ENCODE results near the gene ATP1B2.

Gene ATP1B2

GRCh38 chr17:7701681-7702080 lies 51.0 kb downstream of the ATP1B2 start:
- Histone ChIP-seq H3K4me3 (ENCODE audit: low read length) (no peak overlapping the region), H3K27me3 (replicated peaks; ENCODE audit: insufficient read depth, low read length) (peaks cover 27% of the 10 kb centered on the region), H3K4me1 (ENCODE audit: low read length) (no peaks in the 10 kb centered on the region), H3K79me2 (ENCODE audit: low read length) (no peaks in the 10 kb centered on the region), H3K27ac (ENCODE audit: low read length) (no peak overlapping the region), H2AFZ (ENCODE audit: low read length) (no peak overlapping the region), H4K20me1 (ENCODE audit: insufficient read depth, low read length) (no peaks in the 10 kb centered on the region), H3K9me3 (replicated peaks; ENCODE audit: insufficient read depth, low read length) (no peaks in the 10 kb centered on the region), H3K36me3 (replicated peaks; ENCODE audit: insufficient read depth, low read length) (no peaks in the 10 kb centered on the region), H3K9ac (ENCODE audit: low read length) (no peak overlapping the region), H3K4me2 (ENCODE audit: low read depth, low read length) (no peak overlapping the region), H3F3A (ENCODE audit: insufficient read depth, low read length) (no peaks in the 10 kb centered on the region), H3K9me2 (replicated peaks; ENCODE audit: insufficient read depth, low read length) (no peaks in the 10 kb centered on the region)
- TF ChIP-seq EZH2 (optimal IDR thresholded peaks at IDR 0.05; ENCODE audit: low read depth, low read length), result no peak
- no peak for TF ChIP-seq CTCF (IDR thresholded peaks at IDR 0.05; ENCODE audit: low read length)
- no peak for TF ChIP-seq EZH2phosphoT487 (IDR thresholded peaks at IDR 0.05; ENCODE audit: low read length)
- no peak for DNase-seq

GRCh38 chr17:7702776-7703175 lies 52.0 kb downstream of the ATP1B2 start:
- Histone ChIP-seq H3K9ac (ENCODE audit: low read length) (no peak overlapping the region), H3K9me2 (replicated peaks; ENCODE audit: insufficient read depth, low read length) (no peaks in the 10 kb centered on the region), H3F3A (ENCODE audit: insufficient read depth, low read length) (no peaks in the 10 kb centered on the region), H3K36me3 (replicated peaks; ENCODE audit: insufficient read depth, low read length) (no peaks in the 10 kb centered on the region), H3K4me2 (ENCODE audit: low read depth, low read length) (no peak overlapping the region), H3K4me3 (ENCODE audit: low read length) (no peak overlapping the region), H3K79me2 (ENCODE audit: low read length) (no peaks in the 10 kb centered on the region), H4K20me1 (ENCODE audit: insufficient read depth, low read length) (no peaks in the 10 kb centered on the region), H3K4me1 (ENCODE audit: low read length) (no peaks in the 10 kb centered on the region), H3K9me3 (replicated peaks; ENCODE audit: insufficient read depth, low read length) (no peaks in the 10 kb centered on the region), H2AFZ (ENCODE audit: low read length) (no peak overlapping the region), H3K27me3 (replicated peaks; ENCODE audit: insufficient read depth, low read length) (peaks cover 38% of the 10 kb centered on the region), H3K27ac (ENCODE audit: low read length) (no peak overlapping the region)
- no peak for TF ChIP-seq EZH2phosphoT487 (IDR thresholded peaks at IDR 0.05; ENCODE audit: low read length)
- no peak for TF ChIP-seq CTCF (IDR thresholded peaks at IDR 0.05; ENCODE audit: low read length)
- TF ChIP-seq EZH2 (optimal IDR thresholded peaks at IDR 0.05; ENCODE audit: low read depth, low read length), result no peak
- no peak for DNase-seq

- H3K4me3 ChIP-seq (ENCODE audit: low read length), result no peak overlapping the region
- H3K4me2 ChIP-seq (ENCODE audit: low read depth, low read length), result no peak overlapping the region
- no peaks in the 10 kb centered on the region for H3K79me2 ChIP-seq (ENCODE audit: low read length)
- no peaks in the 10 kb centered on the region for H3K36me3 ChIP-seq (replicated peaks; ENCODE audit: insufficient read depth, low read length)
- no peaks in the 10 kb centered on the region for H3K4me1 ChIP-seq (ENCODE audit: low read length)
- TF ChIP-seq EZH2 (optimal IDR thresholded peaks at IDR 0.05; ENCODE audit: low read depth, low read length) (no peak), CTCF (IDR thresholded peaks at IDR 0.05; ENCODE audit: low read length) (no peak), EZH2phosphoT487 (IDR thresholded peaks at IDR 0.05; ENCODE audit: low read length) (no peak)
- peaks cover 47% of the 10 kb centered on the region for H3K27me3 ChIP-seq (replicated peaks; ENCODE audit: insufficient read depth, low read length)
- H3K9me2 ChIP-seq (replicated peaks; ENCODE audit: insufficient read depth, low read length), result no peaks in the 10 kb centered on the region
- DNase-seq, result no peak
- H3F3A ChIP-seq (ENCODE audit: insufficient read depth, low read length), result no peaks in the 10 kb centered on the region
- no peak overlapping the region for H3K27ac ChIP-seq (ENCODE audit: low read length)
- H4K20me1 ChIP-seq (ENCODE audit: insufficient read depth, low read length), result no peaks in the 10 kb centered on the region
- no peak overlapping the region for H2AFZ ChIP-seq (ENCODE audit: low read length)
- H3K9me3 ChIP-seq (replicated peaks; ENCODE audit: insufficient read depth, low read length), result no peaks in the 10 kb centered on the region
- H3K9ac ChIP-seq (ENCODE audit: low read length), result no peak overlapping the region
Measured at GRCh38 chr17:7703584-7704479, 53.1 kb downstream of the ATP1B2 start.
